ENCODE results near the gene RABGGTA.

The RABGGTA gene

GRCh38 chr14:24278424-24278823 is 7.0 kb upstream of the RABGGTA start:
- no peak overlapping the region for H3K4me3 ChIP-seq (replicated peaks; ENCODE audit: low read depth, low read length)
- no peak for DNase-seq (ENCODE audit: extremely low read depth, low read depth)
- TF ChIP-seq CTCF (IDR thresholded peaks at IDR 0.05; ENCODE audit: low read depth, low read length, missing control alignments): no peak

- H3K4me3 ChIP-seq (replicated peaks; ENCODE audit: low read depth, low read length): no peak overlapping the region
- no peak for DNase-seq (ENCODE audit: extremely low read depth, low read depth)
- TF ChIP-seq CTCF (IDR thresholded peaks at IDR 0.05; ENCODE audit: low read depth, low read length, missing control alignments): no peak
Observed at GRCh38 chr14:24277606-24278321, 6.4 kb upstream of the RABGGTA start.

- no peak overlapping the region for H3K4me3 ChIP-seq (replicated peaks; ENCODE audit: low read depth, low read length)
- no peak for TF ChIP-seq CTCF (IDR thresholded peaks at IDR 0.05; ENCODE audit: low read depth, low read length, missing control alignments)
- DNase-seq (ENCODE audit: extremely low read depth, low read depth): no peak
Observed at GRCh38 chr14:24277071-24277470, 5.7 kb upstream of the RABGGTA start.

GRCh38 chr14:24274101-24274543 is 2.7 kb upstream of the RABGGTA start:
- DNase-seq (ENCODE audit: extremely low read depth, low read depth): no peak
- H3K4me3 ChIP-seq (replicated peaks; ENCODE audit: low read depth, low read length): no peak overlapping the region
- no peak for TF ChIP-seq CTCF (IDR thresholded peaks at IDR 0.05; ENCODE audit: low read depth, low read length, missing control alignments)

GRCh38 chr14:24273422-24273998 is 2.1 kb upstream of the RABGGTA start:
- TF ChIP-seq CTCF (IDR thresholded peaks at IDR 0.05; ENCODE audit: low read depth, low read length, missing control alignments): no peak
- DNase-seq (ENCODE audit: extremely low read depth, low read depth): no peak
- no peak overlapping the region for H3K4me3 ChIP-seq (replicated peaks; ENCODE audit: low read depth, low read length)

- no peak for DNase-seq (ENCODE audit: extremely low read depth, low read depth)
- no peak overlapping the region for H3K4me3 ChIP-seq (replicated peaks; ENCODE audit: low read depth, low read length)
- no peak for TF ChIP-seq CTCF (IDR thresholded peaks at IDR 0.05; ENCODE audit: low read depth, low read length, missing control alignments)
Observed at GRCh38 chr14:24272467-24272866, 1.1 kb upstream of the RABGGTA start.
